H4 (cell line): ENCODE data around the gene DTX3L. TPM values are rescaled to one million over a fixed set of nuclear protein-coding genes. Genes with fewer than 3 reads are reported as not detected.

ENCODE experiments used
- DNase-seq: peaks from one replicate; pipeline ENCODE4 v3.0.0-alpha.2; 2015; ENCODE audit warnings: low spot score
- total RNA-seq: library from RNA; depleted of rRNA; stranded (reverse); fragments of >200 nt; shearing (Covaris generic); gene quantifications from 2 replicates; pipeline ENCODE4 v1.2.3, GENCODE V29; 2014; rRNA removed

Gene DTX3L
- total RNA-seq, 1 experiment from 2014 or later = 53.2 TPM

GRCh38 chr3:122606330-122606729 lies 42.2 kb downstream of the DTX3L start:
- no peak for DNase-seq

DNA sequence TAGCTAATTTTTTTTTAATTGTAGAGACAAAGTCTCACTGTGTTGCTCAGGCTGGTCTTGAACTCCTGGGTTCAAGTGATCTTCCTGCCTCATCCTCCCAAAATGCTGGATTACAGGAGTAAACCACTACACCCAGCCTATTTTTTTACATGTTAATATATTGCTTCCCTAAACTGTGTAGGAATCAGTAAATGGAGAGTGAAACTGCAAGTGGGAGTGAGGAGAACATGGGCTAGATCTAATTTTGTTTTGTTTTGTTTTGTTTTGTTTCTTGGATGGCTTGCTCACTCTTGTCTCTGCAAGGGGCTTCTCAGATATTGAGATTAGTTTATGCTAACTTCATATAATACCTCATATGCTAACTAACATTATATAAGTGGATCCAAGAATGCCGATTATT lies 44.8 kb downstream of the DTX3L start:
- no peak for DNase-seq

DNA sequence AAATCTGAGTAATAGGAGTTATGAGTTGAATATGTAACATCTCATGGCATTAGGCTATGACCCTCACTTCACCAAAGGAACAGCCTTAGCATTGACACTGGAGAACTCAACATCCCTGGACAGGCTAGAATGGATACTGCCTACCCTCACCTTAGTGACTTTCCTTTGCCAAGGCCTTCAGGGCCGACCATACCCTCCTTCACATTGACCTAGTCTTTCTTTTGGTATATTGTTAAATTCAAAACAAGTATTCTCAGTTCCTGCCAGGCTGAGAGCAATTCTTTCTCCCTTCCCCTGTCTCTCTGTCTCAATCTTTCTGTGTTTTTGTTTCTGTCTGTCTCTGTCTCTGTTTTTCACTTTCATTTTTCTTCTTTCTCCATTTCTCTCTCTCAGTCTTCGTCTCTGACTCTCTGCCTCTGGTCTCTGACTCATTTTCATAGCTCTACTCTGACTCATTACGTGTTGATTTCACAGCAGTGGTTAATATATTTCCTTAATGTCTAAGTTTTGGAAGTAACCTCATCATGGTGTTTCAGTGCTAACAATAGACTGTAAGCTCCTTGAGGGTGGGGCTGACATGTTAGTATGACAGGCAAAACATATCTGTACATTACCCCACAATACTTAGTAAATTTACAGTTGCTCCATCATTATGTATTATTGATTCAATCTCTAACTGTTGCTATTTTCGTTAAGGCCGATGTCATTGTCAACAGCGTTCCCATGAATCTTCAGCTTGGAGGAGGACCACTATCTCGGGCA lies 45.8 kb downstream of the DTX3L start:
- peak; percentile 86 for DNase-seq

DNA sequence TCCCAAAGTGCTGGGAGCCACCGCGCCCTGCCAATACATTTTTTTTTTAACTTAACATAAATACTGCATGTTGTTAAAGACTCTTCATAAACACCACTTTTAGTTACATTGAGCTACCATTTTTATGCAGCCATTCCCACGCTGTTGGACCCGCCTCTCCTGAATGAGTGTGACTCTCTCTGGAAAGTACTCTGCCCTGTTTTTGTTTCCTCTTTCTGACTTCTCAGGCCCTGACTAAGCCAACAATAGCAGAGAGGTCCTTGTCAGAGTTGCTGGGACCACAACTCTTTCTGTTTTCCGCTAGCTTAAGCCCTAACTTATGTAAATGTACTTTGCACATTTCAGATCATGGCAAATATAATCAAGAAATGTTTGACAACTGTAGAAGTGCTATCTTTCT lies 48.6 kb downstream of the DTX3L start:
- no peak for DNase-seq

GRCh38 chr3:122615303-122615702 lies 51.2 kb downstream of the DTX3L start:
- DNase-seq = no peak

DNA sequence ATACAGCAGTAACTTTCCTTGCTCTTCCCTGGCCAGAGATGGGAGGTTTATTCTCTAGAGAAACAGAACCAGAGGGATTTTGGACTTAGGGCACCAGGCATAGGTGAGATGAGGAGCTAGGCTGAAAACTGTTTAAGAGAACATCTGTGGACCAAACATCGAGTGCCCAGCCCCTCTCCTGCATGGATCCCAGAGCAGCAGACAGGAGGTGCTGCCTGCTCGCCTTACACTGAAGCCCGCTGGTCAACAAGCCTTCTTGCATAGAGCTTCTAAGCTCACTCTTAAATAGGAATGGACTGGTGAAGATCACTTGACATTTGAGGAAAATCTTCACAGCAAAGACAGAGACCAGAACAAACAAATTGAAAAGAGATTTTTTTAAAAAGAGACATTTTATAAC lies 54.5 kb downstream of the DTX3L start:
- no peak for DNase-seq

DNA sequence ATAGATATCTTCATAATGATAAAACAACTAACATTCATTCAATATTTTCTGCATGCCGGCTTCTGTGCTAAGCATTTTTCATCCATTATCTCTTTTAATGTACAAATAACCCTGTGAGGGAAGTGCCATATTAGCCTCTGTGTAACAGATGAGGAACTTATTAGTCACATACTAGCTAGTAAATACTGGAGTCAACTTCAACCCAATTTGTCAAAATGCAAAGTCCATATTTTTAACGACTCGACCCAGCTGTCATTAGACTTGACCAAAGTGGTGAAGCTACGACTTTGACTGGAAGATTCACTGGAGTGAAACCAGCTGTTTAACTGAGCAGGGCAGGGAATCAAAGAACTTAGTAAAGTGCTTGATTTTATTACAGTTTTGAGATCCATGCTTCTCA lies 54.9 kb downstream of the DTX3L start:
- no peak for DNase-seq

DNA sequence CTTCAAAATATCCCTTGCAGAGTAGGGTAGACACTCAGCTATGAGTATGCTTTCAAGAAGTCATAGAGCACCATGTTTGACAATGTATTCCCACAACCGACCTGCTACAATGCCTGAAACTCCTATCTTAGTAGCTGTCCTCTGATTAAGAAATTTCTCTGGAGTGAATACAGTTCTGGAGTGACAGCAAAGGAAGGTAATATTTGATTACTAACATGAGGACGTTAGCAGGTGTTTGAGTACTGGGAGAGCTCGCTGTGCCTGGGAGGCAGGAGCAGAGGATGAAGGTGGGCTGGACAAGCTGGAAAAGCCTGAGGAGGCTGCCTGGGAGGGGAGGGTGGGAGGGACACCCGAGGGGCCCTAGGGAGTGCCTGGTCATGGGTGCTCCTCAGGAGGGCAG lies 56.3 kb downstream of the DTX3L start:
- no peak for DNase-seq

- DNase-seq = no peak
These were observed 57.0 kb downstream of the DTX3L start for GRCh38 chr3:122621112-122621511.

GRCh38 chr3:122623031-122623829 lies 59.1 kb downstream of the DTX3L start:
- no peak for DNase-seq

Other genes starting within 250 kb of the DTX3L start
- 39.5 and 62.1 TPM in 2 replicates for gene CSTA, start 239.1 kb upstream of the DTX3L start, total RNA-seq
- 52.8 and 67.7 TPM in 2 replicates for gene MIX23, start 181.1 kb upstream of the DTX3L start, total RNA-seq
- gene FAM162A, start 180.2 kb upstream of the DTX3L start, total RNA-seq = 25.7 and 34.3 TPM in 2 replicates
- gene WDR5B, start 148.3 kb upstream of the DTX3L start, total RNA-seq = 7.9 and 10.9 TPM in 2 replicates
- 43.5 and 67.2 TPM in 2 replicates for gene KPNA1, start 49.4 kb upstream of the DTX3L start, total RNA-seq
- 57.9 and 67.5 TPM in 2 replicates for gene PARP9, start within 50 bp of the DTX3L start, total RNA-seq
- gene PARP15, start 13.3 kb downstream of the DTX3L start, total RNA-seq = not detected in 2 replicates
- 42.7 and 60.5 TPM in 2 replicates for gene PARP14, start 116.5 kb downstream of the DTX3L start, total RNA-seq
- 7.0 and 8.6 TPM in 2 replicates for gene HSPBAP1, start 229.5 kb downstream of the DTX3L start, total RNA-seq
- gene SLC49A4, start 230.7 kb downstream of the DTX3L start, total RNA-seq = 25.1 and 30.6 TPM in 2 replicates